Peyer's patch (tissue), 4 donors: Measurements from ENCODE around the gene GOLIM4.

ENCODE experiments used
- CTCF ChIP-seq, 6 experiments: fragments of 450-650 bp in 4 of 6; fragments of 200-600 bp in 2 of 6; sonication (generic) in 1 of 6; IDR thresholded peaks; one replicate each; pipeline ENCODE4 v1.5.1; 2017 to 2019; ENCODE audit warnings: antibody characterized with exemption in 6 of 6, mild to moderate bottlenecking in 3 of 6, moderate library complexity in 1 of 6
- POLR2A ChIP-seq, 2 donors: fragments of 450-650 bp; IDR thresholded peaks; one replicate each; pipeline ENCODE4 v1.5.1; 2017; ENCODE audit warnings: antibody characterized with exemption in 2 of 2, mild to moderate bottlenecking in 2 of 2, moderate library complexity in 2 of 2

- TF ChIP-seq CTCF (IDR thresholded peaks at IDR 0.05) (no peak), POLR2A (IDR thresholded peaks at IDR 0.05) (no peak)
Measured at GRCh38 chr3:168072323-168072650, 23.4 kb downstream of the GOLIM4 start.
